HL-60 (cell line): Measurements from ENCODE around the gene MAPK7.

ENCODE experiments used
- CTCF ChIP-seq: IDR thresholded peaks from one replicate; pipeline ENCODE4 v1.5.1; 2011; ENCODE audit warnings: low read length, control low read depth, inconsistent platforms; ENCODE audit not compliant: insufficient read depth
- POLR2AphosphoS5 ChIP-seq: IDR thresholded peaks from 2 replicates; pipeline ENCODE4 v1.6.1; 2012; ENCODE audit warnings: low read depth
- REST ChIP-seq: IDR thresholded peaks from 2 replicates; pipeline ENCODE4 v1.6.1; 2012; ENCODE audit warnings: low read depth; ENCODE audit not compliant: insufficient replicate concordance

GRCh38 chr17:19363114-19363438 is 15.2 kb upstream of the MAPK7 start:
- TF ChIP-seq CTCF (no peak), REST (no peak), POLR2AphosphoS5 (no peak)
